Endothelial cell (in vitro differentiated cells): ENCODE data around the gene PPP1R7. TPM values are rescaled to one million over a fixed set of nuclear protein-coding genes. Genes with fewer than 3 reads are reported as not detected.

Experiments
- DNase-seq: peaks from one replicate; pipeline ENCODE4 v3.0.0; 2021; ENCODE audit warnings: low spot score
- H3K27ac Mint-ChIP-seq: one replicate; pipeline ENCODE4 v1.8.0; 2021; ENCODE audit warnings: mixed read lengths, inconsistent platforms; ENCODE audit not compliant: unreplicated experiment
- H3K27me3 Mint-ChIP-seq: one replicate; pipeline ENCODE4 v1.8.0; 2021; ENCODE audit warnings: mild to moderate bottlenecking, moderate library complexity, mixed read lengths, inconsistent platforms; ENCODE audit not compliant: unreplicated experiment
- H3K36me3 Mint-ChIP-seq: one replicate; pipeline ENCODE4 v1.8.0; 2021; ENCODE audit warnings: mild to moderate bottlenecking, low read depth, mixed read lengths, inconsistent platforms; ENCODE audit not compliant: unreplicated experiment
- H3K4me1 Mint-ChIP-seq: one replicate; pipeline ENCODE4 v1.8.0; 2021; ENCODE audit warnings: mild to moderate bottlenecking, mixed read lengths, inconsistent platforms; ENCODE audit not compliant: unreplicated experiment
- H3K4me3 Mint-ChIP-seq: one replicate; pipeline ENCODE4 v1.8.0; 2021; ENCODE audit warnings: mild to moderate bottlenecking, mixed read lengths, inconsistent platforms; ENCODE audit not compliant: unreplicated experiment
- H3K9me3 Mint-ChIP-seq: one replicate; pipeline ENCODE4 v1.8.0; 2021; ENCODE audit warnings: mixed read lengths, inconsistent platforms; ENCODE audit not compliant: unreplicated experiment
- total RNA-seq: library from RNA; stranded (reverse); fragmentation: NEBNext Ultra II Directional; extraction: Animal tissue kit (Norgen Biotek cat#: 25700); gene quantifications from one replicate; pipeline ENCODE4 v1.2.1, GENCODE V29; 2021; ENCODE audit not compliant: unreplicated experiment
- TF ChIP-seq, protein P1 (sequence below): fragments of 200-600 bp; sonication (generic); IDR thresholded peaks from one replicate; pipeline ENCODE4 v1.5.0; 2021; ENCODE audit warnings: antibody characterized with exemption; ENCODE audit not compliant: unreplicated experiment

PPP1R7 gene
- total RNA-seq, 1 donor from 2014 or later = 61.6 TPM

DNA sequence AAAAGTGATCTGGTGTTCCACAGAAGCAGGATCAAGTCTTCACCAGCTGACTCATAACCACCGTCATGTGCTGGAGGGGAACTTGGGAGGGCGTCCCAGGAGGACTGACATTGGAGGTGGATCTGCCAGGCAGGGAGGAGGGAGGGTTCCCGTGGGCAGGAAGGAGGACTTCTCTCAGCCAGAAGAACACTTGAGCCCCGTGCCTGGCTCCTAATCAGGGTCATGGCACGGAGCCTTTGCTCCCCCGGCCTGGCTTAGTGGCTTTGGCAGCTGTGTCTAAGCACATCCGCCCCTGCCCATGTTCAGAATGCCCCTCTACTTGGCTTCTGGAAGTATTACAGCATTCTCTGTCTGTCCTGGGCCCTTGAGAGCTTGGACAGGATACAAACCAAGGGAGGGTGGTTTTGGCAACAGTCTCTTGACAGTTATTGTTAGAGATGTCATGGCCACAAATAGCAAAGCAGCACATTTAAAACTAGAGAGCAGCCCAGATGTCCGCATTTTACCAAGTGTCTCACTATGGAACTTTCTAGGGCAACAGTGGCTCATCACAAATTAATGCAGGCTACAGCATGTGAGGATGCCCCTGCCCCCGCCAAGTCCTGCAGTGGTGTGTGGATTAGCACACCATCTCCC is 11.5 kb downstream of the PPP1R7 start:
- no peak for DNase-seq
- Mint-ChIP-seq H3K4me1 (peaks cover 13% of the 10 kb centered on the region), H3K9me3 (no peaks in the 10 kb centered on the region), H3K4me3 (no peak overlapping the region), H3K36me3 (peaks cover 17% of the 10 kb centered on the region), H3K27me3 (peaks cover 3% of the 10 kb centered on the region), H3K27ac (no peak overlapping the region)
- TF ChIP-seq, protein P1, sequence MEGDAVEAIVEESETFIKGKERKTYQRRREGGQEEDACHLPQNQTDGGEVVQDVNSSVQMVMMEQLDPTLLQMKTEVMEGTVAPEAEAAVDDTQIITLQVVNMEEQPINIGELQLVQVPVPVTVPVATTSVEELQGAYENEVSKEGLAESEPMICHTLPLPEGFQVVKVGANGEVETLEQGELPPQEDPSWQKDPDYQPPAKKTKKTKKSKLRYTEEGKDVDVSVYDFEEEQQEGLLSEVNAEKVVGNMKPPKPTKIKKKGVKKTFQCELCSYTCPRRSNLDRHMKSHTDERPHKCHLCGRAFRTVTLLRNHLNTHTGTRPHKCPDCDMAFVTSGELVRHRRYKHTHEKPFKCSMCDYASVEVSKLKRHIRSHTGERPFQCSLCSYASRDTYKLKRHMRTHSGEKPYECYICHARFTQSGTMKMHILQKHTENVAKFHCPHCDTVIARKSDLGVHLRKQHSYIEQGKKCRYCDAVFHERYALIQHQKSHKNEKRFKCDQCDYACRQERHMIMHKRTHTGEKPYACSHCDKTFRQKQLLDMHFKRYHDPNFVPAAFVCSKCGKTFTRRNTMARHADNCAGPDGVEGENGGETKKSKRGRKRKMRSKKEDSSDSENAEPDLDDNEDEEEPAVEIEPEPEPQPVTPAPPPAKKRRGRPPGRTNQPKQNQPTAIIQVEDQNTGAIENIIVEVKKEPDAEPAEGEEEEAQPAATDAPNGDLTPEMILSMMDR = no peak

DNA sequence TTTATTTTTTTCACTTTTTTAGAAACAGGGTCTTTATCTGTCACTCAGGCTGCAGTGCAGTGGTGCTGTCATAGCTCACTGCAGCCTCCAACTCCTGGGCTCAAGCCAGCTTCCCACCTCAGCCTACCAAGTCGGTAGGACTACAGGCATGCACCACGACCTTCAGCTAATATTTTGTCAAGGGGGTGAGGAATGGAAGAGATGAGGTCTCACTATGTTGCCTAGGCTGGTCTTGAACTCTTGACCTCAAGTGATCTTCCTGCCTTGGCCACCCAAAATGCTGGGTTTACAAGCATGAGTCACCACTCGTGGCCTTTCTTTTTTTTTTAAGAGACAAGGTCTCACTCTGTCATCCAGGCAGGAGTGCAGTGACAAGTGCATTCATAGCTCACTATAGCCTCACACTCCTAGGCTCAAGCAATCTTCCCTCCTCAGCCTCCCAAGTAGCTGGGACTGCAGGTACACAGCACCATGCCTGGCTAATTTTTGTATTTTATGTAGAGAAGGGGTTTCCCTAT is 13.4 kb downstream of the PPP1R7 start:
- H3K27me3 Mint-ChIP-seq = no peaks in the 10 kb centered on the region
- DNase-seq = no peak
- H3K36me3 Mint-ChIP-seq = peaks cover 12% of the 10 kb centered on the region
- no peak overlapping the region for H3K27ac Mint-ChIP-seq
- H3K4me3 Mint-ChIP-seq = no peak overlapping the region
- TF ChIP-seq, protein P1 = no peak
- H3K9me3 Mint-ChIP-seq = no peaks in the 10 kb centered on the region
- no peaks in the 10 kb centered on the region for H3K4me1 Mint-ChIP-seq

DNA sequence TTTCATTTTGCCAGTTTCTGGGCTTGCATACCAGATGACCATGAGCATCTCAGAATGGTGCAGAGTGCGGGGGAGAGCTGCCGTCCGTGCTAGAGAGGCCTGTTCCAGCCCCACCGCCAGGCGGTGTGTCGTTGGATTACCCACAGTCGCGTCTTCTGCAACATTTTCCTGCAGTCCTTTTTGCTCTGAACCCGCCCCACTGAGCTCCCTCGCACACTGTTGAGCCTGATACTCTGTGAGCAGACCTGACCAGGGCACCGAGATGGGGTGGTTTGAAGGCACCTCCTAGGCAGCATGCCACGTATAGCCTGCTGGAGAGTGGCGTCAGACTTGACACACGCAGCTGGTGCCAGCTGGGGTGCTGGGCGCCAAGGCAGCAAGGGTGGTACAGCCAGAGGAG is 18.1 kb downstream of the PPP1R7 start:
- TF ChIP-seq, protein P1 = no peak
- Mint-ChIP-seq H3K36me3 (peaks cover 38% of the 10 kb centered on the region), H3K4me1 (no peaks in the 10 kb centered on the region), H3K4me3 (peak overlapping the region; percentile 18), H3K9me3 (peaks cover 5% of the 10 kb centered on the region), H3K27me3 (no peaks in the 10 kb centered on the region), H3K27ac (no peak overlapping the region)
- no peak for DNase-seq

DNA sequence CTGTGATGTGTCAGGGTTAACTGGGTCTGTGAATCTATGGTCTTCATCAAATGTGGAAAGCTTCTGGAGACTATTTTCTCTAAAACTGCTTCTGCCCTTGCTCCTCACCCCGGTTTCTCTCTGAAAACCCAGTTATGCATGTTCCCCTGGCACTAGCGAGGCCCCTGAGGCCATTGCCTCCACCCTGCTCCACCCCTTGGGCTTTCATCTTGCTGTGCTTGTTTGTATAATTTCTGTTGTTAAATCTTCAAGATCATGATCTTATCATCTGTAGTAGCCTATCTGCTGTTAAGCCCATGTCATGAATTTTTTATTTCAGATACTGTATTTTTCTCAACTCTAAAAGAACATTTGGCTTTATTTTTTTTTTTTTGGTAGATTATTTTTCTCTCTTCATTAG is 23.3 kb downstream of the PPP1R7 start:
- H3K4me3 Mint-ChIP-seq = no peak overlapping the region
- H3K27me3 Mint-ChIP-seq = no peaks in the 10 kb centered on the region
- no peak for DNase-seq
- H3K9me3 Mint-ChIP-seq = peaks cover 5% of the 10 kb centered on the region
- H3K4me1 Mint-ChIP-seq = no peaks in the 10 kb centered on the region
- H3K27ac Mint-ChIP-seq = no peak overlapping the region
- TF ChIP-seq, protein P1 = no peak
- peaks cover 41% of the 10 kb centered on the region for H3K36me3 Mint-ChIP-seq

DNA sequence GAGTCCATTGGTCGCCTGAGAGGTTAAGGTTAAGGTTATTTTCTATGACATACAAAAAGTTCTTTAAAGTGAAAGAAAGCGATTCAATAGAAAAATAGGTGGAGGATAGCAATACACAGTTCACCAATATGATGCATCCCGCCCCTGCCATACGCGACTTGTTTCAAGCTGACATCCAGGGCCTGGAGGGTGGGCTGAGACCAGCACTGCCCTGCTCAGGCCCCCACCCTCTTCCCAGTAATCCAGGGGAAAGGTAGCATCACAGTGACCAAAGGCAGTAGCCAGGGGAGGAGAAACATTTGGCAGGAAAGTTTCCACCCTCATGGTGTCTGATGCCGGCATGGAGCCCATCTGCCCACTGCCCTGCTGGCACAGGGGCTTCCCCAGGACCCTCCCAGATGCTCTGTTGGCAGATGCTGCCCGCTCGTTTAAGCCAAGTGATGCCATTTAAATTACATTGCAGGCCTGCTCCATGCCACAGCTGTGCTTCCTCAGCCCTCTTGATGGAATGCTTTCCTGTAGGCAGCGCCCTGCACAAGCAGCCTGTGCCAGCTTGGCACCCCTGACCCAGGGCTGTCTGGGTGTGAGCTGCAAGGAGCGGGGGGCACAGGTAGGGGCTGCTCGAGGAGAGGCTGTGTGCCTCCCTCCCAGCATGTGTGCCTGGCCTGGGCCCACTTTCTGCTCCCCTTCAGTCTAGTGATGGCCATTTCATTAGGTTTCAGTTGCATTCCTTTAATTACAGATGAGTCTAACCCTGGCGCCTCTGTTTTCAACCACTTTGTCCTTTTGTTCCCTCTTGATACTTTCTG is 27.5 kb downstream of the PPP1R7 start:
- peaks cover 26% of the 10 kb centered on the region for H3K36me3 Mint-ChIP-seq
- no peaks in the 10 kb centered on the region for H3K9me3 Mint-ChIP-seq

More for the DNA sequence above, 27.5 kb downstream of the PPP1R7 start:
- Mint-ChIP-seq H3K4me3 (peak overlapping the region; percentile 37), H3K27ac (no peak overlapping the region), H3K4me1 (no peaks in the 10 kb centered on the region), H3K27me3 (no peaks in the 10 kb centered on the region)
- TF ChIP-seq, protein P1 = no peak
- no peak for DNase-seq
